Caco-2 (cell line): Measurements from ENCODE around the gene RNF130. TPM values are rescaled to one million over a fixed set of nuclear protein-coding genes. Genes with fewer than 3 reads are reported as not detected.
A peak's percentile ranks its signal among the peaks of the same experiment; 100 is the strongest.

Experiments
- BruUV-seq: library from RNA; stranded (reverse); fragments of 400-500 nt; replicated peaks from 2 replicates; lab custom pipeline; 2021; lab: Mats Ljungman, UMichigan
- CTCF ChIA-PET: fragments of 300-600 bp; sonication (Branson Sonifier 250); formaldehyde crosslinking; loops from one replicate; lab custom pipeline; 2022; ENCODE audit warnings: antibody characterized with exemption; lab: Charles Lee
- POLR2A ChIA-PET: fragments of 300-600 bp; sonication (Branson Sonifier 250); formaldehyde crosslinking; loops from one replicate; lab custom pipeline; 2022; ENCODE audit warnings: antibody characterized with exemption; lab: Charles Lee
- DNase-seq, 2 experiments: peaks; one replicate each; pipeline versions ENCODE4 v3.0.0 to v3.0.0-alpha.2; 2020 to 2022
- H3K27me3 ChIP-seq: replicated peaks from 2 replicates; pipeline ENCODE4 v1.6.0; 2011; ENCODE audit warnings: low read length; ENCODE audit not compliant: control insufficient read depth, insufficient read depth
- H3K36me3 ChIP-seq: 2 replicates; pipeline ENCODE4 v1.5.1; 2011; ENCODE audit warnings: low read length; ENCODE audit not compliant: control insufficient read depth, insufficient read depth
- H3K4me1 ChIP-seq: fragments of 250-450 bp; sonication (Bioruptor Pico); 2 replicates; pipeline ENCODE4 v1.5.1; 2020; ENCODE audit warnings: mild to moderate bottlenecking
- H3K4me3 ChIP-seq: 2 replicates; pipeline ENCODE4 v1.5.1; 2011; ENCODE audit warnings: low read depth, mild to moderate bottlenecking, control low read depth, low read length
- H3K9me3 ChIP-seq: fragments of 250-450 bp; sonication (Bioruptor Pico); 2 replicates; pipeline ENCODE4 v1.5.1; 2020; ENCODE audit warnings: mild to moderate bottlenecking, moderate library complexity
- H3K27ac Mint-ChIP-seq: one replicate; pipeline ENCODE4 v1.8.0; 2022; ENCODE audit warnings: mixed read lengths; ENCODE audit not compliant: unreplicated experiment
- H3K27me3 Mint-ChIP-seq: one replicate; pipeline ENCODE4 v1.8.0; 2022; ENCODE audit warnings: mixed read lengths; ENCODE audit not compliant: insufficient read depth, unreplicated experiment
- H3K36me3 Mint-ChIP-seq: one replicate; pipeline ENCODE4 v1.8.0; 2022; ENCODE audit warnings: mild to moderate bottlenecking, mixed read lengths; ENCODE audit not compliant: insufficient read depth, unreplicated experiment
- H3K4me1 Mint-ChIP-seq: one replicate; pipeline ENCODE4 v1.8.0; 2022; ENCODE audit warnings: low read depth, mixed read lengths; ENCODE audit not compliant: unreplicated experiment
- H3K4me3 Mint-ChIP-seq: one replicate; pipeline ENCODE4 v1.8.0; 2022; ENCODE audit warnings: mild to moderate bottlenecking, moderate library complexity, mixed read lengths; ENCODE audit not compliant: unreplicated experiment
- H3K9me3 Mint-ChIP-seq: one replicate; pipeline ENCODE4 v1.8.0; 2022; ENCODE audit warnings: mixed read lengths; ENCODE audit not compliant: unreplicated experiment
- CTCF ChIP-seq, 2 experiments: fragments of 200-600 bp in 1 of 2; IDR thresholded peaks; 1 replicate in 1 of 2; 2 replicates in 1 of 2; pipeline versions ENCODE4 v1.5.1 to v1.8.0; 2011 to 2022; ENCODE audit warnings: antibody characterized with exemption in 1 of 2, control low read depth in 1 of 2, inconsistent platforms in 1 of 2, low read depth in 1 of 2, low read length in 1 of 2, mild to moderate bottlenecking in 1 of 2, moderate library complexity in 1 of 2; ENCODE audit not compliant: insufficient read depth in 1 of 2, severe bottlenecking in 1 of 2, unreplicated experiment in 1 of 2
- intact Hi-C: fragments of 100-400 bp; cut with micrococcal nuclease; formaldehyde crosslinking; loops from one replicate; pipeline ENCODE4 v1.10.0; 2022; ENCODE audit not compliant: unreplicated experiment
- total RNA-seq: library from RNA; stranded (reverse); gene quantifications from 2 replicates; pipeline ENCODE4 v1.2.3, GENCODE V29; 2022

RNF130 gene
- total RNA-seq, 1 experiment from 2014 or later = 34.5 TPM

DNA sequence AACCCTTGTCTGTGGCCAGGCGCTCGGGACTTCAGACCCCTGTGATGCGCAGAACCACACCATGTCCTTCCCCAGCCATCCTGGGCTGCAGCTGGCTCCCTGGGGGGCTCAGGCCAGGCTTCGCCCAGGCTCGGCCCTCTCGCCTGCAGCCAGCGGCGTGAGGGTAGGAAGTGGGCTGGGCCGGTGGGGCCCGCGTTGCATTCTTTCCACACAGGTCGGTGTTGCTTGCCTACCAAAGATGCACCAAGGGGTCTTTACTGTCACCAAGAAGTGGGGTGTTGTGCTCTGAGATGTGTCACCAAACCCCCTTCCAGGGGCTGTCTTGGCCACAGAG is 48.3 kb upstream of the RNF130 start:
- Mint-ChIP-seq H3K36me3 (no peaks in the 10 kb centered on the region), H3K27me3 (peaks cover 7% of the 10 kb centered on the region), H3K4me3 (no peak overlapping the region), H3K27ac (no peak overlapping the region), H3K9me3 (no peaks in the 10 kb centered on the region), H3K4me1 (peaks cover 13% of the 10 kb centered on the region)
- Histone ChIP-seq H3K4me1 (no peaks in the 10 kb centered on the region), H3K27me3 (no peaks in the 10 kb centered on the region), H3K9me3 (no peaks in the 10 kb centered on the region; the same call in 1 of the 2 replicates), H3K4me3 (no peak overlapping the region), H3K36me3 (no peaks in the 10 kb centered on the region)
- POLR2A ChIA-PET = no interaction called here
- intact Hi-C loops = loop anchor here (10.0 kb wide), 1 partner anchor 85 kb away; the partner anchor contains the start of gene RASGEF1C
- CTCF ChIA-PET = no interaction called here
- TF ChIP-seq CTCF (IDR thresholded peaks at IDR 0.05; ENCODE audit: insufficient read depth in 1 of 2, low read depth in 1 of 2, low read length in 1 of 2, severe bottlenecking in 1 of 2, unreplicated experiment in 1 of 2) = no peak
- no peak for DNase-seq
- BruUV-seq = no TSS peak

DNA sequence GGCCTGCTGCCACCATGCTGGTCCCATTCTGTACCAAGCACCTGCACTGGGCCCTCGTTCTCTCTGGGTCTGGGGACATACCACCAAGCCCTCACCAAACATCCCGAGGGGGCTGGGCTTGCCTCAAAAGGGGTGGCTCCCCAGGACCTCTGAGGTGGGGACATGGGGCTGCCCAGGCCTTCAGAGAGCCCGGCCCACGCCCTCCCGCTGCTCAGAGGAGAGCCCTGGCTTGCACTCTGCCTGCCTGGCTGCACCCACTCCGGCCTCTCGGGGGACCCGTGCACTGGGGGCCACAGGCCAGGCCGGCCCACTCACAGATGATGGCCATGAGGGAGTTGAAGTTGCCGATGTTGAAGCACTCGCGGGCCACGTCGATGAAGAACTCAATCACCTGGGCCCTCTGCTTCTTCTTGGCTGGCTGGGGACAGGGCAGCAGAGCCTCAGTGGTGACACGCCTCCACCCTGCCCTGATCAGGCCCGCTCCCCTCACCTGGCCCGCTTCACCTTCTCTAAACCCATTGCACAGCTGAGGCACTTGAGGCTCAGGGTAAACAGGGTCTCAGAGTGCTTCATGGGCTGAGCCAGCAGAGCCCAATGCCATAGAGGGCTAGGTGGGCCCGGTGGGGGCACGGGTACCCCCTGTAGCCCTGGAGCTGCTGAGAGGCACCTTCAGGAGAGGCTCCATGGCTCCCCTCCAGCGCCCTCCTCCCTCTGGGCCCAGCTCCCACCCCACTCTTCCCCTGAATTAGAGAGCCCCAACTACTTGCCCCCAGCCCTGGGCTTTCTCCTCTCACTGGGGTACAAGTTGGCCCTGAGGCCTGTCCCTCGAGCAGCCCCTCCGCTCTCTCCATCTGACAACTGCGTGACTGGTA is 47.7 kb upstream of the RNF130 start:
- Mint-ChIP-seq H3K27me3 (peaks cover 7% of the 10 kb centered on the region), H3K4me3 (no peak overlapping the region), H3K27ac (no peak overlapping the region), H3K9me3 (no peaks in the 10 kb centered on the region), H3K4me1 (peaks cover 12% of the 10 kb centered on the region), H3K36me3 (no peaks in the 10 kb centered on the region)
- Histone ChIP-seq H3K36me3 (no peaks in the 10 kb centered on the region), H3K27me3 (no peaks in the 10 kb centered on the region), H3K9me3 (no peaks in the 10 kb centered on the region; the same call in 1 of the 2 replicates), H3K4me3 (no peak overlapping the region), H3K4me1 (no peaks in the 10 kb centered on the region)
- ChIA-PET POLR2A (no interaction called here), CTCF (no interaction called here)
- TF ChIP-seq CTCF (IDR thresholded peaks at IDR 0.05; ENCODE audit: insufficient read depth in 1 of 2, low read depth in 1 of 2, low read length in 1 of 2, severe bottlenecking in 1 of 2, unreplicated experiment in 1 of 2) = no peak
- peak in 1 of 2 experiments; percentile 17 for DNase-seq
- BruUV-seq = no TSS peak
- intact Hi-C loops = no loop called here

- no peak for TF ChIP-seq CTCF (IDR thresholded peaks at IDR 0.05; ENCODE audit: insufficient read depth in 1 of 2, low read depth in 1 of 2, low read length in 1 of 2, severe bottlenecking in 1 of 2, unreplicated experiment in 1 of 2)
- no peaks in the 10 kb centered on the region for H3K4me1 ChIP-seq
- H3K9me3 Mint-ChIP-seq = no peaks in the 10 kb centered on the region
- CTCF ChIA-PET = no interaction called here
- no peaks in the 10 kb centered on the region for H3K36me3 Mint-ChIP-seq
- no peak overlapping the region for H3K4me3 ChIP-seq
- intact Hi-C loops = no loop called here
- no TSS peak for BruUV-seq
- H3K27me3 ChIP-seq = no peaks in the 10 kb centered on the region
- H3K36me3 ChIP-seq = no peaks in the 10 kb centered on the region
- no peak for DNase-seq
- no peak overlapping the region for H3K4me3 Mint-ChIP-seq
- H3K9me3 ChIP-seq = no peaks in the 10 kb centered on the region; the same call in 1 of the 2 replicates
- POLR2A ChIA-PET = no interaction called here
- H3K27me3 Mint-ChIP-seq = peaks cover 4% of the 10 kb centered on the region
- H3K27ac Mint-ChIP-seq = no peak overlapping the region
- H3K4me1 Mint-ChIP-seq = peaks cover 3% of the 10 kb centered on the region
Observed at GRCh38 chr5:180118391-180118791, 46.8 kb upstream of the RNF130 start.
